WTC11 (cell line): Measurements from ENCODE around the gene SOWAHA. TPM values are rescaled to one million over a fixed set of nuclear protein-coding genes. Genes with fewer than 3 reads are reported as not detected.

ENCODE experiments used
- ATAC-seq: fragments of 200-7000 bp; cut with Tn5 transposase; 2 replicates; pipeline ENCODE4 v1.10.0; 2021; ENCODE audit warnings: mild to moderate bottlenecking, moderate library complexity
- CTCF ChIA-PET: fragments of 300-600 bp; sonication (Branson Sonifier 250); formaldehyde crosslinking; loops from one replicate; lab custom pipeline; 2021; ENCODE audit warnings: antibody characterized with exemption; lab: Charles Lee
- POLR2A ChIA-PET: fragments of 350-600 bp; sonication (Branson Sonifier 250); formaldehyde crosslinking; loops from one replicate; lab custom pipeline; 2021; ENCODE audit warnings: antibody characterized with exemption; lab: Charles Lee
- DNase-seq: peaks from one replicate; pipeline ENCODE4 v3.0.0; 2021; ENCODE audit warnings: low spot score
- H3K27ac Mint-ChIP-seq: 2 replicates; pipeline ENCODE4 v1.8.0; 2021; ENCODE audit warnings: mixed read lengths
- H3K27me3 Mint-ChIP-seq: 2 replicates; pipeline ENCODE4 v1.8.0; 2021; ENCODE audit warnings: low read depth, mild to moderate bottlenecking, moderate library complexity, mixed read lengths
- H3K36me3 Mint-ChIP-seq: 2 replicates; pipeline ENCODE4 v1.8.0; 2021; ENCODE audit warnings: mixed read lengths
- H3K4me1 Mint-ChIP-seq: 2 replicates; pipeline ENCODE4 v1.8.0; 2022; ENCODE audit warnings: mixed read lengths
- H3K4me3 Mint-ChIP-seq: 2 replicates; pipeline ENCODE4 v1.8.0; 2021; ENCODE audit warnings: mild to moderate bottlenecking, moderate library complexity, mixed read lengths
- H3K9me3 Mint-ChIP-seq: 2 replicates; pipeline ENCODE4 v1.8.0; 2021; ENCODE audit warnings: mixed read lengths
- CTCF ChIP-seq: fragments of 200-600 bp; IDR thresholded peaks from 2 replicates; pipeline ENCODE4 v1.8.0; 2022; ENCODE audit warnings: antibody characterized with exemption
- E2F1 ChIP-seq: sonication (generic); formaldehyde crosslinking; IDR thresholded peaks from 2 replicates; pipeline ENCODE4 v1.8.0; 2022; ENCODE audit warnings: mild to moderate bottlenecking, missing genetic modification reagents
- FOXJ3 ChIP-seq: sonication (generic); formaldehyde crosslinking; IDR thresholded peaks from 2 replicates; pipeline ENCODE4 v1.9.0; 2021; ENCODE audit warnings: missing genetic modification reagents, mild to moderate bottlenecking, borderline replicate concordance
- HMGA2 ChIP-seq: fragments of 250-450 bp; sonication (Bioruptor Pico); IDR thresholded peaks from 2 replicates; pipeline ENCODE4 v1.4.0; 2021; ENCODE audit warnings: mild to moderate bottlenecking, moderate library complexity
- HMGXB4 ChIP-seq: sonication (generic); formaldehyde crosslinking; IDR thresholded peaks from 2 replicates; pipeline ENCODE4 v1.8.1; 2023; ENCODE audit warnings: mild to moderate bottlenecking, moderate library complexity, missing genetic modification reagents
- IRF2 ChIP-seq: sonication (generic); formaldehyde crosslinking; IDR thresholded peaks from 2 replicates; pipeline ENCODE4 v1.8.0; 2022; ENCODE audit warnings: low read depth, missing genetic modification reagents, borderline replicate concordance
- OVOL2 ChIP-seq: fragments of 250-450 bp; sonication (Bioruptor Pico); IDR thresholded peaks from 2 replicates; pipeline ENCODE4 v1.9.0; 2021; ENCODE audit warnings: mild to moderate bottlenecking, borderline replicate concordance
- TEAD1 ChIP-seq: sonication (generic); formaldehyde crosslinking; IDR thresholded peaks from 2 replicates; pipeline ENCODE4 v1.8.0; 2022; ENCODE audit warnings: mild to moderate bottlenecking, missing genetic modification reagents
- USF2 ChIP-seq: sonication (generic); formaldehyde crosslinking; IDR thresholded peaks from 2 replicates; pipeline ENCODE4 v1.8.1; 2023; ENCODE audit warnings: mild to moderate bottlenecking, missing genetic modification reagents, moderate library complexity
- ZNF281 ChIP-seq: sonication (generic); formaldehyde crosslinking; IDR thresholded peaks from 2 replicates; pipeline ENCODE4 v1.8.0; 2023; ENCODE audit warnings: mild to moderate bottlenecking, missing genetic modification reagents
- total RNA-seq: library from RNA; stranded (reverse); gene quantifications from 3 replicates; pipeline ENCODE4 v1.2.3, GENCODE V29; 2021
- TF ChIP-seq, protein P1 (sequence below): sonication (generic); formaldehyde crosslinking; conservative IDR thresholded peaks from 2 replicates; pipeline ENCODE4 v1.8.1; 2022; ENCODE audit warnings: mild to moderate bottlenecking, missing genetic modification reagents

The SOWAHA gene
- total RNA-seq, 1 experiment from 2014 or later: 0.11 TPM

DNA sequence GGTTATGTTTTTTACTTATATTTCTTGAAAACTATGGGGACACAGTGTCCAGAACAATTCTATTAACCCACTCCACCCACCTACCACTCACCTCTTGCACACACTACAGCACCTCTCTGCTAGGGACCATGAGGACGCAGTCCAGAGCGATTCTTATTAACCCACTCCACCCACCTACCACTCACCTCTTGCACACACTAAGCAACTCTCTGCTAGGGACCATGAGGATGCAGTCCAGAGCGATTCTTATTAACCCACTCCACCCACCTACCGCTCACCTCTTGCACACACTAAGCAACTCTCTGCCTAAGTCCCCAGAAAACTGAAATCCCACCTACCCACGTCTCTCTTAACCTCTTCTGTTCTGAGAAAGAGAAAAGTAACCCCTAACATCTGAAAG lies 19.5 kb downstream of the SOWAHA start:
- H3K27ac Mint-ChIP-seq: no peak overlapping the region
- ChIA-PET CTCF (no interaction called here), POLR2A (no interaction called here)
- peaks cover 6% of the 10 kb centered on the region for H3K4me1 Mint-ChIP-seq
- no peak for TF ChIP-seq IRF2 (CRISPR knock-in tag)
- no peak for TF ChIP-seq HMGA2 (CRISPR knock-in tag)
- no peak for TF ChIP-seq CTCF
- no peaks in the 10 kb centered on the region for H3K9me3 Mint-ChIP-seq
- H3K36me3 Mint-ChIP-seq: no peaks in the 10 kb centered on the region
- no peak overlapping the region for H3K4me3 Mint-ChIP-seq
- ATAC-seq: no peak
- DNase-seq: no peak
- peaks cover 55% of the 10 kb centered on the region for H3K27me3 Mint-ChIP-seq

GRCh38 chr5:132834057-132834456 lies 21.0 kb downstream of the SOWAHA start:
- Mint-ChIP-seq H3K9me3 (no peaks in the 10 kb centered on the region), H3K4me3 (no peak overlapping the region), H3K36me3 (no peaks in the 10 kb centered on the region), H3K4me1 (peaks cover 6% of the 10 kb centered on the region), H3K27ac (no peak overlapping the region), H3K27me3 (peaks cover 41% of the 10 kb centered on the region)
- DNase-seq (no peak), ATAC-seq (no peak)
- no peak for TF ChIP-seq ZNF281 (CRISPR knock-in tag)
- TF ChIP-seq TEAD1: no peak
- no peak for TF ChIP-seq E2F1 (CRISPR knock-in tag)
- TF ChIP-seq USF2 (CRISPR knock-in tag): no peak
- TF ChIP-seq FOXJ3 (CRISPR knock-in tag): no peak
- ChIA-PET POLR2A (no interaction called here), CTCF (interaction anchor here (1.2 to 1.7 kb wide), 4 partner anchors 11 to 308 kb away, joined by 3 to 6 read pairs (median 4); no protein-coding TSS in a partner anchor)

DNA sequence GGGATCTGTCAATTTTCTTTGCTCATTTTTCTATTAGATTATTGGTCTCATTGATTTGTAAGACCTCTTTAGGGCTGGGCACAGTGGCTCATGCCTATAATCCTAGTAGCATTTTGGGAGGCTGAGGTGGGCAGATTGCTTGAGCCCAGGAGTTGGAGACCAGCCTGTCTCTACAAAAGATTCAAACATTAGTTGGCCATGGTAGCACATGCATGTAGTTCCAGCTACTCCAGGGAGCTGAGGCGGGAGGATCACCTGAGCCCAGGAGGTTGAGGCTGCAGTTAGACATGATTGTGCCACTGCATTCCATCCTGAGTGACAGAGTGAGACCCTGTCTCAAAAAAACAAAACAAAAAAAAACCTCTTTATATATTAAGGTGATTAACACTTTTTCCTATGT lies 23.8 kb downstream of the SOWAHA start:
- TF ChIP-seq HMGXB4 (CRISPR knock-in tag) (no peak), OVOL2 (CRISPR knock-in tag) (no peak)
- TF ChIP-seq, protein P1, sequence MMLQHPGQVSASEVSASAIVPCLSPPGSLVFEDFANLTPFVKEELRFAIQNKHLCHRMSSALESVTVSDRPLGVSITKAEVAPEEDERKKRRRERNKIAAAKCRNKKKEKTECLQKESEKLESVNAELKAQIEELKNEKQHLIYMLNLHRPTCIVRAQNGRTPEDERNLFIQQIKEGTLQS (CRISPR knock-in tag): no peak
- TF ChIP-seq, all 79 proteins: peak for 0
- no peak for DNase-seq
- no peak overlapping the region for H3K4me3 Mint-ChIP-seq
- H3K27me3 Mint-ChIP-seq: peaks cover 19% of the 10 kb centered on the region
- H3K9me3 Mint-ChIP-seq: no peaks in the 10 kb centered on the region
- ChIA-PET CTCF (interaction anchor here (2.1 kb wide), 1 partner anchor 17 kb away, joined by 5 read pairs; no protein-coding TSS in a partner anchor), POLR2A (no interaction called here)
- no peaks in the 10 kb centered on the region for H3K4me1 Mint-ChIP-seq
- H3K36me3 Mint-ChIP-seq: no peaks in the 10 kb centered on the region
- ATAC-seq: no peak
- no peak overlapping the region for H3K27ac Mint-ChIP-seq
